Ascending aorta (tissue), 2 donors: Measurements from ENCODE around the gene TOX2. TPM values are rescaled to one million over a fixed set of nuclear protein-coding genes. Genes with fewer than 3 reads are reported as not detected.

ENCODE experiments used
- DNase-seq, 2 donors: peaks; one replicate each; pipeline ENCODE4 v3.0.0-alpha.2; 2019; ENCODE audit warnings: low spot score in 2 of 2
- H3K27ac ChIP-seq, 2 donors: fragments of 200-600 bp; sonication (generic); one replicate each; pipeline ENCODE4 v1.5.1; 2016 to 2017; ENCODE audit warnings: mild to moderate bottlenecking in 1 of 2
- H3K27me3 ChIP-seq: fragments of 200-600 bp; sonication (generic); one replicate; pipeline ENCODE4 v1.5.1; 2017
- H3K36me3 ChIP-seq, 2 donors: fragments of 200-600 bp; sonication (generic); one replicate each; pipeline ENCODE4 v1.5.1; 2016
- H3K4me1 ChIP-seq, 2 donors: fragments of 200-600 bp; sonication (generic); one replicate each; pipeline ENCODE4 v1.5.1; 2016 to 2017; ENCODE audit warnings: mild to moderate bottlenecking in 1 of 2
- H3K4me3 ChIP-seq, 2 donors: fragments of 200-600 bp; sonication (generic); one replicate each; pipeline ENCODE4 v1.5.1; 2016 to 2017; ENCODE audit warnings: mild to moderate bottlenecking in 1 of 2
- H3K9me3 ChIP-seq, 2 donors: fragments of 200-600 bp; sonication (generic); one replicate each; pipeline ENCODE4 v1.5.1; 2016
- intact Hi-C: fragments of 100-400 bp; cut with DNase I; formaldehyde crosslinking; loops from one replicate; pipeline ENCODE4 v1.15.1; 2023
- total RNA-seq: library from RNA; depleted of rRNA; stranded (reverse); fragments of >200 nt; gene quantifications from one replicate; pipeline ENCODE4 v1.1.0, GENCODE V29; 2016
- TF ChIP-seq, protein P1 (sequence below), 3 experiments: fragments of 200-600 bp in 2 of 3; fragments of 450-650 bp in 1 of 3; sonication (generic) in 2 of 3; IDR thresholded peaks; one replicate each; pipeline ENCODE4 v1.5.1; 2016 to 2019; ENCODE audit warnings: antibody characterized with exemption in 3 of 3, mild to moderate bottlenecking in 1 of 3, moderate library complexity in 1 of 3

Gene TOX2
- total RNA-seq, 1 donor from 2014 or later: 47.0 TPM

DNA sequence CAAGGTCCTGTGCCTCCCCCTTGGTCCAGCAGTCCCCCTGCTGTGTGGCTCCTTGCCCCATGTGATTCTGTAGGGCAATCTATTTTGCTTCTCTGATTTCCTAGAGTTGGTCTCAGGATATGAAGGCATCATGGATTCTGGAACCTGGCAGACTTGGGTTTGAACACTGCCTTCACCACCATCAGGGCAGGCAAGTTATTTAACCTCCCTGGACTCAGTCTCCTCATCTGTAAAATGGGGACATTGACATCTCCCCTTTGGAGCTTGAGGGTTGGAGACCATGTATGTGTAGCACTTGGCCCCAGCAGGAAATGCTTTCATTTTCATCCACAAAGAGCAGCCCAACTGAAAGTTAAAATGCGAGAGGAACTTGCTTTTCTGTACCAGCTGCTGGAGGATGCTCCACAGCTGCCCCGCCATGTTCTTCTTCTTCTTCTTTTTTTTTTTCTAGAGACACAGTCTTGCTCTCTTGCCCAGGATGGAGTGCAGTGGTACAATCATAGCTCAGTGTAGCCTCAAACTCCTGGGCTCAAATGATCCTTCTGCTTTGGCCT, 6.7 kb downstream of the TOX2 start:
- intact Hi-C loops: no loop called here
- Histone ChIP-seq H3K4me1 (no peaks in the 10 kb centered on the region), H3K9me3 (no peaks in the 10 kb centered on the region), H3K36me3 (no peaks in the 10 kb centered on the region), H3K4me3 (no peak overlapping the region), H3K27ac (no peak overlapping the region), H3K27me3 (no peaks in the 10 kb centered on the region)
- no peak for DNase-seq
- TF ChIP-seq, protein P1, sequence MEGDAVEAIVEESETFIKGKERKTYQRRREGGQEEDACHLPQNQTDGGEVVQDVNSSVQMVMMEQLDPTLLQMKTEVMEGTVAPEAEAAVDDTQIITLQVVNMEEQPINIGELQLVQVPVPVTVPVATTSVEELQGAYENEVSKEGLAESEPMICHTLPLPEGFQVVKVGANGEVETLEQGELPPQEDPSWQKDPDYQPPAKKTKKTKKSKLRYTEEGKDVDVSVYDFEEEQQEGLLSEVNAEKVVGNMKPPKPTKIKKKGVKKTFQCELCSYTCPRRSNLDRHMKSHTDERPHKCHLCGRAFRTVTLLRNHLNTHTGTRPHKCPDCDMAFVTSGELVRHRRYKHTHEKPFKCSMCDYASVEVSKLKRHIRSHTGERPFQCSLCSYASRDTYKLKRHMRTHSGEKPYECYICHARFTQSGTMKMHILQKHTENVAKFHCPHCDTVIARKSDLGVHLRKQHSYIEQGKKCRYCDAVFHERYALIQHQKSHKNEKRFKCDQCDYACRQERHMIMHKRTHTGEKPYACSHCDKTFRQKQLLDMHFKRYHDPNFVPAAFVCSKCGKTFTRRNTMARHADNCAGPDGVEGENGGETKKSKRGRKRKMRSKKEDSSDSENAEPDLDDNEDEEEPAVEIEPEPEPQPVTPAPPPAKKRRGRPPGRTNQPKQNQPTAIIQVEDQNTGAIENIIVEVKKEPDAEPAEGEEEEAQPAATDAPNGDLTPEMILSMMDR (IDR thresholded peaks at IDR 0.05): no peak

DNA sequence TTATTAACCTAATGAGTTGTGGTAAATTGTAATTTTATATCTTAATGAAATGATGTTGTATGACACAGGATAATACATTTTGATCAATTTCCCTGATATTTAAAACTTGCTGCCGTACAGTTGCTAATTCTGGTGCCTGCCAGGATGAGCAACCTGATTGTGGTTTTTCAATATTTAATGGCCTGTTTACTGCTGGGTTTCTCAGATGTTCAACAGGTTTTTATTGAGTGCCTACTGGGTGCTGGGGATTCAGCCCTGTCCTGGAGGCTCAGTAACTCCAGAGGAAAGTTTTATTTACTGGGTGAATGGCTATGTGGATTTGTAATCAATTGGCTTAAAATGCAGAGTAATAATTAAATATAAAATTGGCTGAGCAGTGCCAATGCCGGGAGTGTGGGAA, 8.0 kb downstream of the TOX2 start:
- TF ChIP-seq, protein P1 (IDR thresholded peaks at IDR 0.05): no peak
- Histone ChIP-seq H3K9me3 (no peaks in the 10 kb centered on the region), H3K36me3 (no peaks in the 10 kb centered on the region), H3K27ac (no peak overlapping the region), H3K27me3 (no peaks in the 10 kb centered on the region), H3K4me1 (no peaks in the 10 kb centered on the region), H3K4me3 (no peak overlapping the region)
- DNase-seq: no peak
- intact Hi-C loops: no loop called here

DNA sequence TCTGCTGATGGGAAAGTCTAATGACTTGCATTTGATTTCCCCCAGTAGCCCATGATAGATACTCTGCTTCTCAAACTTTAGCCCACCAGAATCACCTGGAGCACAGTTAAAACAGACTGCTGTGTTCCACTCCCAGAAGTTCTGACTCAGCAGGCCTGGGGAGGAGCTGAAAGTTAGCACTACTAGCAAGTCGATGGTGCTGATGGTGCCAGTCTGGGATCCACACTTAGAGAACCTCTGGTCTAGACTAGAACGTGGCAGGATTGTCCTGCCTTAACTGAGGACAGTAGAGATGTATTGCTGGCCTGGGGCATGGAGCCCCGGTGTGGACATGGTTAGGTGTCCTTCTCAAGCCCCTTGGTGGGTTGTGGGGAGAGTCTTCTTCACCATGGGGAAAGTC, 8.7 kb downstream of the TOX2 start:
- TF ChIP-seq, protein P1 (IDR thresholded peaks at IDR 0.05): no peak
- no peak for DNase-seq
- intact Hi-C loops: no loop called here
- Histone ChIP-seq H3K27ac (no peak overlapping the region), H3K4me1 (no peaks in the 10 kb centered on the region), H3K9me3 (no peaks in the 10 kb centered on the region), H3K36me3 (no peaks in the 10 kb centered on the region), H3K27me3 (no peaks in the 10 kb centered on the region), H3K4me3 (no peak overlapping the region)

DNA sequence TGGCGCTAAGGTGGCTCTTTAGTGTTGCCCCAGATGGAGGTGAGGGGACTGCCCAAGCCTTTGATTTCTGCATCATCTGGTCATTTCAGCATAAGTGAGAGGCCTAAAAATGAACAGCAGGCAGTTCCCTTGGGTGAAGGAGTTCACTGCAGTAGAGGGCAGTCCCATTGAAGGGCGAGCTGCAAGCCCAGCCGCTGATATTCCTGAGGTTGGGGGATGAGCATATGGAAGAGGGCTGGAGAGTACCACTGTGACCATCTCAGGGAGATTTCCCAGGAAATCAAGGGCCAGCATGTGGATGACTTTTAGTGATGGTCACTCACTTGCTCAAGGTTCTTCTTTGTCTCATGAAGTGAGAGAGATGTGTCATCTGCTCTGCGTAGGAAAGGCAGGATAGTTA, 9.3 kb downstream of the TOX2 start:
- Histone ChIP-seq H3K4me1 (no peaks in the 10 kb centered on the region), H3K27ac (no peak overlapping the region), H3K27me3 (no peaks in the 10 kb centered on the region), H3K9me3 (no peaks in the 10 kb centered on the region), H3K36me3 (no peaks in the 10 kb centered on the region), H3K4me3 (no peak overlapping the region)
- no peak for DNase-seq
- intact Hi-C loops: no loop called here
- TF ChIP-seq, protein P1 (IDR thresholded peaks at IDR 0.05): no peak

DNA sequence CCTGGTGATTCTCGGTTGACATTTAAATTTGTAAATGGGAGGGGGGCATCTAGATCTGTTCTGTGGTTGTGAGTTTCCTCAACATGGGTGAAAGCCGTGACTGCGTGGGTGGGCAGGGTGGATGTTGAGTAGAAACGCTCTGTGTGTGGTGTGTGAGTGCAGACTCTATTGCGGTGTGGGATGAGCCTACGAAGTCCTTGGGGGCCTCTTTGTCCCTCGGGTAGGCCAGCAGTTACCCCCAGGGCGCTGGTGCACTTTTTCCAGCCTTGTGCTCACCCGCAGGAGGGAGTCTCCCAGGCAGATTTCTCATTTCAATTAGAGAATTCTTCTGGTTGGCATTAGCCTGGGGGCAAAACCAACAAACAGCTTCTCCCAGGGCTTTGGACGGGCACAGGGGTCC, 10.6 kb downstream of the TOX2 start:
- TF ChIP-seq, protein P1 (IDR thresholded peaks at IDR 0.05): no peak

DNA sequence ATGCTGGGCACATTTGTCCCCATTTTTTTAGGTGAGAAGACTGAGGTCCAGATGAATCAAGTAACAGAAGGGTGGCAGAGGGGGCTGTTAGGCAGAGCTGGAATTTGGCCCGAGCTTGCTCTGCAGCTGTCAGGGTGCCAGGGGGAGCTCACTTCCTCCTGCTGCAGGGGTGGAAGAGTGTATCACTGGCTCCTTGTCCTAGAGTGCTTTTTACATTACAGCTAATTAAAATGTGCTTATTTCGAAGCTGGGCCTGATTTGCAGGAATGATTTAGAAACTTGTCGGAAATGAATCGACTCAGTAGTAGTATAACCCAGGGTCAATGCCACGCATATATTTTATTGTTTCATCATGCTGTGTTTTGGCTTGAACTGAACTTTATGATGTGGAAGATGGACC, 11.1 kb downstream of the TOX2 start:
- no peaks in the 10 kb centered on the region for H3K36me3 ChIP-seq
- no peak overlapping the region for H3K27ac ChIP-seq
- intact Hi-C loops: no loop called here
- DNase-seq: no peak
- no peaks in the 10 kb centered on the region for H3K27me3 ChIP-seq
- TF ChIP-seq, protein P1 (IDR thresholded peaks at IDR 0.05): no peak
- no peak overlapping the region for H3K4me3 ChIP-seq
- no peaks in the 10 kb centered on the region for H3K4me1 ChIP-seq
- no peaks in the 10 kb centered on the region for H3K9me3 ChIP-seq

More for the DNA sequence above, 10.6 kb downstream of the TOX2 start:
- intact Hi-C loops: no loop called here
- H3K27me3 ChIP-seq: no peaks in the 10 kb centered on the region
- H3K4me3 ChIP-seq: no peak overlapping the region
- no peaks in the 10 kb centered on the region for H3K4me1 ChIP-seq
- no peak for DNase-seq
- no peak overlapping the region for H3K27ac ChIP-seq
- H3K9me3 ChIP-seq: no peaks in the 10 kb centered on the region
- H3K36me3 ChIP-seq: no peaks in the 10 kb centered on the region
